DLD1 (cell line): ENCODE measurements around the gene SATL1.
"Not testable (repeated sequence)": the region's sequence is repeated elsewhere in the genome, so short reads cannot be mapped to it uniquely, and the experiment has no call there.

Source experiments
- in situ Hi-C: cut with HindIII; loops from 2 replicates; pipeline ENCODE4 v1.10.0; 2017; ENCODE audit warnings: low sequenced_read_pairs

Gene SATL1

DNA sequence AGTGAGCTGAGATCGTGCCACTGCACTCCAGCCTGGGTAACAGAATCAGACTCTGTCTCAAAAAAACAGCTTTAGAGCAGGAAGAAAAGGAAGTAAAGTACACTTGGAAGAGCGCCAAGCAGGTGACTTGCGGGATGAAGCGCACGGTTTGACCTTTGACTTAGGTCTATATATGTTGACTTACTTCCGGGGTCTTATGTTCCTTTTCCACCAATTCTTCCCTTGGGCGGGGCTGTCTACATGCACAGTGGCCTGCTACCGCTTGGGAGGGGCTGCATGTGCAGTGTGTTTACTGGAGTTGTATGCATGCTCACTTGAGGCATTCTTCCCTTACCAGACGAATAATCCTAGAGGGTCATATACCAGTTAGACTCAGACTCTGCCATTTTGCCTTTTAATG, 131.3 kb downstream of the SATL1 start:
- in situ Hi-C loops = no loop called here

DNA sequence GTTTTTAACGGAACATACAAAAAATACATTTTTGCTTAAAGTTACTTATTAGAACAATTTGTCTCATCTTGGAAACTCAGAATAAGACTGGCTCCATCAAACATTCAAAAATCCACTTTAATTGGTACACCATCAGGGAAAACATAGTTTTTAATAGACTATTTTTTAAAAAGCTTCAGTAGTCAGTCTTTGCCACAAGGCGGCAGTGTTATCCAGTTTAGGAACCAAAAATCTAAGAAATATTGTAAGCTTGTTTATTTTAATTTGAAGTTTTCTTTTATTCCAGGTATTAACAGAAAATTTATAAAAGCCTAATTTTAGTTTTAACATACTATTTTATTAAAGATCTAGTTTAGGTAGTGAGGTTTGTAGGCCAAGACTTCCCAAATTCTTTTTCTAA, 132.2 kb downstream of the SATL1 start:
- in situ Hi-C loops = no loop called here

DNA sequence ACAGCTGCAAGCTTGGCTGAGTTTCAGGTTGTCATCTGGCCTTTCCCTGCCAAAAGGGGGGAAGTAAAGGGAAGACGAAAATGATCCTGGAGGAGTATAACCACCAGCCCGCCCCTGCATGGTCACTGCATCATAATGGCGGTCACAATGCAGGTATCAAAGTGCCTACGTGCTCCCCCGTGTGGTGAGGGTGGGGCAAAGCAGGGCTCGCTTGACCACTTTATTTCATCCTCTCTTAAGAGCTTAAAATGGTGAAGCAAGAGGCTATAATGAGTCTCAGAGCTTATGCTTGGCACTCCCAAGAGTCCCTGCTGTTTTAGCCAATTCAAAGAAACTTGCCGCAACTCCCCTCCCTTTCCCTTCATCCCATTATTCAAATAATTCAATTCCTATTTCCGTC, 134.3 kb downstream of the SATL1 start:
- in situ Hi-C loops = no loop called here

DNA sequence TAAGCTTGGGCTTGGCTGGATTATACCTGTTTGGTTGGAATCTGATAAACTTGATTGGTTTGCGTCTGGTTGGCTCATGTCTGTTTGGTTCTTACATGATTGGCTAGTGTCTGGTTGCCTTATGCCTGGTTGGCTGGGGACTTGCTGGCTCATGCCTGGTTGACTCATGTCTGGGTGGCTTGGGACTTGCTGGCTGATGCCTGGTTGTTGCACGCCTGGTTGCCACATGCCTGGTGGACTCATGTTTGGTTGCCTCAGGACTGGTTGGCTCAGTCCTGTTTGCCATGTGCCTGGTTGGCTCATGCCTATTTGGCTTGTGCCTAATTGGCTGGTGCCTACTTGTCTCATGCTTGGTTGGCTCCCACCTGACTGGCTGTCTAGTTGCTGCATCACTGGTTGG, 135.4 kb downstream of the SATL1 start:
- in situ Hi-C loops = no loop called here

DNA sequence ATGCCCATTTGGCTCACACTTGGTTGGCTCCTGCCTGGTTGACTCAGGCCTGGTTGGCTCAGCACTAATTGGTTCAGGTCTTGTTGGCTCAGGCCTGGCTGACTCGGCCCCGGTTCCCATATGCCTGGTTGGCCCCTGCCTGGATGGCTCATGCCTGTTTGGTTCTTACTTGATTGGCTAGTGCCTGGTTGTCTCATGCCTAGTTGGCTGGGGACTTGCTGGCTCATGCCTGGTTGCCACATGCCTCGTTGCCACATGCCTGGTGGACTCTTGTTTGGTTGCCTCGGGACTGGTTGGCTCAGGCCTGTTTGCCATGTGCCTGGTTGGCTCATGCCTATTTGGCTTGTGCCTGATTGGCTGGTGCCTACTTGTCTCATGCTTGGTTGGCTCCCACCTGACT, 136.2 kb downstream of the SATL1 start:
- in situ Hi-C loops = no loop called here

DNA sequence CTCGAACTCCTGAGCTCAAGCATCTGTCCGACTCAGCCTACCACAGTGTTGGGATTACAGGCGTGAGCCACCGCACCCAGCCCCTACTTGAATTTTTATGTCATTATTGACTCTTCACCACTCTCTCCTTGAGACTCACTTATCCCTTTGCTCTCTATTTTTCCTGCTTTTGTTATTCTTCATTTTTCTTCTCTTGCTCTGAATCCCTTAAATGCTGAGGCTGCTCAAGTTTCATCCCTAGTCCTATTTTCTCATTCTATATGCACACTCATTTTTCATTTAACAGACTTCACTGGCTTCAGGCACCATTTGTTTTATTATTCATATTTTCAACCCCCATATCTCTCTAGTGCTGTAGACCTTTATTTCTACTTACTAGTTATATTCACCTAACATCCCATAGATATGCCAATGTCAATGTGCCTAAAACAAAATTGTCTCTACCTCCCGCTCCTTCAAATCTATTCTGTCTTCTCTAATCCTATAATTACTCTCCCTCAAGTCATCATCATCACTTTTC, 154.2 kb downstream of the SATL1 start:
- in situ Hi-C loops = no loop called here

DNA sequence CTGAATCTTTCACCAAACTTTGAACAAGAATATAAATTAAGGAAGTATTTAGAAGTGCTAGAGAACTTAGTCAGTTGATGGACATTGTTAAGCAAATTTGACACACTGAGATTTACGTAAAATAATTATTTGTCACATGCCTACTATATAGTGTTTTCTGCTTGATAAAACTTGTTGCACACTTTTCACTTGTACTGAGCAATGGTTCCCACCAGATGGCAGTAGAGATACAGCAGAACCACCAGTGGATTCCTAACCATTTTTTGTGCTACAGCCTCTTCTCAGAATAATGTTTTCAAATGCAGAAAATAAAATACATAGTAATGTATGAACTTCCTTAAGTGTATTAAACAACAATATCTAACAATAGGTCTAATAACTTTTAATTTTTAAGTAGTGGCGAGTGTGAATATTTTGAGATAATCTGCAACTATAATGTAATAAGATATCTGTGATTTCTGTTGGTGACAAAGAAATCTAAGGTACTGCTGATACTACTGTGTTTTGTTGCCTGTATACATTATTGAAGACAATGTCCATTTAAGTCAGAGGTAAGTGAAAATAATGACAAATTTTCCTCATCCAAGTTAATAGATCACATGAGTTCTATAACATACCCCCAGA, 158.7 kb downstream of the SATL1 start:
- in situ Hi-C loops = no loop called here

DNA sequence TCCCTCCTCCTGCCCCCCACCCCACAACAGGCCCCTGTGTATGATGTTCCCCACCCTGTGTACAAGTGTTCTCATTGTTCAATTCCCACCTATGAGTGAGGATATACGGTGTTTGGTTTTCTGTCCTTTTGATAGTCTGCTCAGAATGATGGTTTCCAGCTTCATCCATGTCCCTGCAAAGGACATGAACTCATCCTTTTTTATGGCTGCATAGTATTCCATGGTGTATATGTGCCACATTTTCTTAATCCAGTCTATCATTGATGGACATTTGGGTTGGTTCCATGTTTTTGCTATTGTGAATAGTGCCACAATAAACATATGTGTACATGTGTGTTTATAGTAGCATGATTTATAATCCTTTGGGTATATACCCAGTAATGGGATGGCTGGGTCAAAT, 166.3 kb downstream of the SATL1 start:
- in situ Hi-C loops = not testable (repeated sequence)

DNA sequence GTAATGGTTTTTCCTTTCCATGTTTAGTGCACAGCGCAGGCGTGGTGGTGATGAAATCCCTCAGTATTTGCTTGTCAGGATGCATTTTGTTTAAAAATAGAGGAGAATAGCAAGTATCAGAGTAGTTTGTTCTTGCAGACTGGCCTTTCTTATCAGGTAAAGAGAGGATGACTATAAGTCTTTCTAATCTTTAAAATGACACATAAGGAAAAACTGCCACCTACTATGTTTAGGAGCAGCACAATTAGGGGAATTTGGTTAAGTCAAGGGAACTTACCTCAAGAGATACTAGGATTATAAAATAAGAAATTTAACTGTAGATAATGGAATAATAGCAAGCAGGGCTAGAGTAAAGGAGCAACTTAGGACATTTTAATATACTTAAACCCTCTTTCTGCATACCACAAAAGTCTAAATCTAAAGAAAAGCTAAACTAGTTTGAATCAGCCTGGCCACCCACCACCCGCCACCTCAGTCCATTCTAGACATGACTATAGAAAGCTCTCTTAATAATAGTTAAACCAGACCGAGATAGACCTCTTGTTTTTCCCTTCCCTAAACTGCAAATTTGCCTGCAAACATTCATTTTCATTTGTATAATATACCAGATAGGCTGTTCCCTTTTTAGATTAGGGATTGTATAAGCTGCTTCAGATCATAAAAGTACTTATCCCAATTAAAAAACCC, 177.9 kb downstream of the SATL1 start:
- in situ Hi-C loops = no loop called here

DNA sequence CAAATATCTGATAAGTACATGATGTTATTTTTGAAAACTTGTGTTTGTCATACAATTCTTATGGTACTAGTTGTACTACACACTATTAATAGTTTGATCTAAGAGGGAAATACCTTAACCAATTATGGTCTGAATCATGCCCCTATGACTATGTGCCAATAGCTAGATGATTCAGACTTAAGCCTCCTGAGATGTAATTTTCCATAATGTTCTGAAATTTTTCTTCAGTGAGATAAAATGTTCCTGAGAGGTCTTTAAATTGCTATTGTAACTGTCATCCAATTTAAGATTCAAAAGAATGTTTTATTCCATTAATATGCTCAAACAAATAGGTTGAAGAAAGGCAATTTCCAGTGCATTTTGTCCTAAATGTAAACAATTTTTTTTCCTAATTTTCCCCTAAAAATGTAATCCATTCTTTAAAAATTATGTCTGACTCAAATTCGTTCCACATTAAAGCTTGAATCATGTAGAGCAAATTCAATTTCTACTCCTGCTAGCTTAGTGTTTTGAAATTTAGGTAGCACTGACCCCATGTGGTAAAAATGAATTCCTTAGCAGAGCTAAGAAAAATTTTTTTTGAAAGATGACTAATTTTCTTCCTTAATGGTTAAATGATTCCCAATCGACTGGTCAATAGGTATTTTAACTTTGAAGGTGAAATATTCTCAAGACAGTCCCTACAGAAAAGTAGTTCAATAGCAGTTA, 190.8 kb downstream of the SATL1 start:
- in situ Hi-C loops = no loop called here

DNA sequence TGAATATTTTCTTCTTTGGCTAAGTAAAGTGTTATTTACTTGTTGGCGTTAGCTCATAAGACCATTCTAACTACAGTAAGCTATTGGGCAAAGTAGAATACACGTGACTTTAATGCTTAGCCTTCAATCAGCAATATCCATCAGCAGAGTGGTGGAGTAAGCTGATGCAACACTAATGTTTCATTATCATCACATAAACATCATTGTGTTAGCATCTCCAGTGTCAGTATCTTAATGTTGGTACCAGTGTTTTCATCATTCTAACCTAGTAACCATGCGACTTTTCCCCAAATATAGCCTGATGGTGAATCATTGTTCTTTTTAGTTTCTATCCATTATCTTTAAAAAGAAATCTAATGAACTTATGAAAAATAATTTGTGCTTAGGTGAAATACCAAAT, 191.4 kb downstream of the SATL1 start:
- in situ Hi-C loops = no loop called here

DNA sequence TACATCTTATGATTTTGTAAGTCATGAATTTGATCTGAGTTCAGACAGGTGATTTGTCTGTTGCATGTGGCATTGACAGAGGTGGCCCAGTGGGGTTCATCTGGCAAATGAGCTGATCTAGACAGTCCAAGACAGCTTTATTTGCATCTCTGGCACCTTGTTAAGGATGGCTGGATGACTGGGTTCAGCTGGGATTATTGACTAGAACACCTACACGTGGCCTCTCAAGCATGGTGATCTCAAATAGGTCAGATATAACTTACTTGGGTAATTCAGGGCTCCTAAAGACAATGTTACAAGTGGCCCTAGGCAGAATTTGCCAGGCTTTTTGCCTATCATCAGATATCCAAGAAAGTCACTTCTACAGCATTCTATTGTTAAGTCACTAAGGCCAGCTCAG, 192.0 kb downstream of the SATL1 start:
- in situ Hi-C loops = no loop called here
